Stimulated activated CD8-positive, alpha-beta memory T cell treated with anti-CD3 and anti-CD28 coated beads, Interleukin-2, amount 100 ng/mL, for 1 hour (primary cell): Measurements from ENCODE around the gene MED12.

Experiments
- DNase-seq, 2 donors: peaks; one replicate each; pipeline ENCODE4 v3.0.0-alpha.2; 2020; ENCODE audit warnings: low read depth in 2 of 2

MED12 gene

GRCh38 chrX:71107245-71107644 is 11.2 kb upstream of the MED12 start:
- DNase-seq: no peak

GRCh38 chrX:71107762-71108360 is 10.5 kb upstream of the MED12 start:
- DNase-seq: no peak

- DNase-seq: no peak
Observed at GRCh38 chrX:71109051-71109450, 9.3 kb upstream of the MED12 start.

GRCh38 chrX:71111141-71111843 is 7.1 kb upstream of the MED12 start, which contains the start of gene IL2RG:
Gene IL2RG, minus strand, starts transcription at chrX:71111577. Its CDS starts 38 bp downstream, at chrX:71111539.
- DNase-seq: peak; percentile 46 to 58

- no peak for DNase-seq
Observed at GRCh38 chrX:71111921-71112431, 6.4 kb upstream of the MED12 start.

- no peak for DNase-seq
Observed at GRCh38 chrX:71117358-71117757, 1.0 kb upstream of the MED12 start.

GRCh38 chrX:71118985-71119535 is 664 bp downstream of the MED12 start:
- no peak for DNase-seq

GRCh38 chrX:71128166-71128833 is 9.9 kb downstream of the MED12 start:
- DNase-seq: no peak

- peak; percentile 43 to 50 for DNase-seq
Observed at GRCh38 chrX:71128915-71129765, 10.7 kb downstream of the MED12 start.

GRCh38 chrX:71131510-71131909 is 13.1 kb downstream of the MED12 start:
- no peak for DNase-seq

GRCh38 chrX:71140440-71140839 is 22.0 kb downstream of the MED12 start:
- no peak for DNase-seq

GRCh38 chrX:71143508-71143907 is 25.1 kb downstream of the MED12 start:
- DNase-seq: no peak

GRCh38 chrX:71144651-71145050 is 26.3 kb downstream of the MED12 start, which contains the start of gene NLGN3:
Gene NLGN3, plus strand, starts transcription at chrX:71144841. Its CDS starts 2,909 bp downstream, at chrX:71147750.
- DNase-seq: no peak

- DNase-seq: no peak
Observed at GRCh38 chrX:71147496-71148277, 29.3 kb downstream of the MED12 start.

- no peak for DNase-seq
Observed at GRCh38 chrX:71148278-71148663, 29.9 kb downstream of the MED12 start.

- DNase-seq: no peak
Observed at GRCh38 chrX:71151366-71151765, 33.0 kb downstream of the MED12 start.

GRCh38 chrX:71154196-71154595 is 35.8 kb downstream of the MED12 start:
- DNase-seq: no peak

GRCh38 chrX:71154641-71155040 is 36.2 kb downstream of the MED12 start:
- DNase-seq: no peak

- DNase-seq: no peak
Observed at GRCh38 chrX:71158603-71159002, 40.2 kb downstream of the MED12 start.

- no peak for DNase-seq
Observed at GRCh38 chrX:71159335-71159734, 40.9 kb downstream of the MED12 start.

- no peak for DNase-seq
Observed at GRCh38 chrX:71160475-71160874, 42.1 kb downstream of the MED12 start.
